Thoracic aorta (tissue), 2 donors: ENCODE results near the gene ADAMTS19. TPM values are rescaled to one million over a fixed set of nuclear protein-coding genes. Genes with fewer than 3 reads are reported as not detected.

Source experiments
- ATAC-seq: fragments of 150-250 bp; one replicate; pipeline ENCODE4 v1.8.0; 2017; ENCODE audit warnings: low read depth; ENCODE audit not compliant: insufficient number of reproducible peaks, low FRiP score
- DNase-seq: peaks from one replicate; pipeline ENCODE4 v3.0.0-alpha.2; 2020; ENCODE audit warnings: low spot score
- H3K27ac ChIP-seq, 2 donors: fragments of 200-600 bp; sonication (generic); 1 replicate in 1 of 2; 2 replicates in 1 of 2; pipeline ENCODE4 v1.5.1; 2016; ENCODE audit warnings: mild to moderate bottlenecking in 2 of 2, moderate library complexity in 2 of 2
- H3K27me3 ChIP-seq: fragments of 200-600 bp; sonication (generic); replicated peaks from 2 replicates; pipeline ENCODE4 v1.6.0; 2016; ENCODE audit warnings: mild to moderate bottlenecking; ENCODE audit not compliant: insufficient read depth
- H3K36me3 ChIP-seq: fragments of 200-600 bp; sonication (generic); one replicate; pipeline ENCODE4 v1.5.1; 2016
- H3K4me1 ChIP-seq, 2 donors: fragments of 200-600 bp; sonication (generic); 1 replicate in 1 of 2; 2 replicates in 1 of 2; pipeline versions ENCODE4 v1.5.1 to v1.6.0; 2016; ENCODE audit warnings: low read depth in 2 of 2, mild to moderate bottlenecking in 1 of 2; ENCODE audit not compliant: control insufficient read depth in 1 of 2
- H3K4me3 ChIP-seq: fragments of 200-600 bp; sonication (generic); 2 replicates; pipeline ENCODE4 v1.5.1; 2016; ENCODE audit warnings: mild to moderate bottlenecking
- H3K9me3 ChIP-seq: fragments of 200-600 bp; sonication (generic); 2 replicates; pipeline ENCODE4 v1.5.1; 2016
- CTCF ChIP-seq: fragments of 200-600 bp; sonication (generic); IDR thresholded peaks from one replicate; pipeline ENCODE4 v1.5.1; 2019; ENCODE audit warnings: antibody characterized with exemption
- total RNA-seq, 2 donors: library from RNA; depleted of rRNA; stranded (reverse); fragments of >200 nt; gene quantifications; one replicate each; pipeline versions ENCODE4 v1.1.0 to v1.2.3, GENCODE V29; 2016

Gene ADAMTS19
- total RNA-seq, 2 donors from 2014 or later, result 8.0 TPM; not detected in 1

- H3K36me3 ChIP-seq, result no peaks in the 10 kb centered on the region
- no peaks in the 10 kb centered on the region for H3K27me3 ChIP-seq
- TF ChIP-seq CTCF, result no peak
- ATAC-seq, result no peak
- no peaks in the 10 kb centered on the region for H3K9me3 ChIP-seq
- H3K27ac ChIP-seq, result no peak overlapping the region
- H3K4me1 ChIP-seq, result no peaks in the 10 kb centered on the region
- no peak overlapping the region for H3K4me3 ChIP-seq
- no peak for DNase-seq
These were observed 36.3 kb downstream of the ADAMTS19 start for GRCh38 chr5:129496421-129496820.

- H3K27ac ChIP-seq, result no peak overlapping the region
- ATAC-seq (no peak), DNase-seq (no peak)
- H3K4me1 ChIP-seq, result no peaks in the 10 kb centered on the region
- H3K27me3 ChIP-seq, result no peaks in the 10 kb centered on the region
- H3K9me3 ChIP-seq, result no peaks in the 10 kb centered on the region
- no peaks in the 10 kb centered on the region for H3K36me3 ChIP-seq
- H3K4me3 ChIP-seq, result no peak overlapping the region
- TF ChIP-seq CTCF, result no peak
These were observed 36.9 kb downstream of the ADAMTS19 start for GRCh38 chr5:129496864-129497595.

GRCh38 chr5:129499208-129499852, 39.2 kb downstream of the ADAMTS19 start:
- Histone ChIP-seq H3K27ac (no peak overlapping the region), H3K9me3 (no peaks in the 10 kb centered on the region), H3K36me3 (no peaks in the 10 kb centered on the region), H3K4me1 (no peaks in the 10 kb centered on the region), H3K4me3 (no peak overlapping the region), H3K27me3 (no peaks in the 10 kb centered on the region)
- TF ChIP-seq CTCF, result no peak
- ATAC-seq (no peak), DNase-seq (no peak)

DNA sequence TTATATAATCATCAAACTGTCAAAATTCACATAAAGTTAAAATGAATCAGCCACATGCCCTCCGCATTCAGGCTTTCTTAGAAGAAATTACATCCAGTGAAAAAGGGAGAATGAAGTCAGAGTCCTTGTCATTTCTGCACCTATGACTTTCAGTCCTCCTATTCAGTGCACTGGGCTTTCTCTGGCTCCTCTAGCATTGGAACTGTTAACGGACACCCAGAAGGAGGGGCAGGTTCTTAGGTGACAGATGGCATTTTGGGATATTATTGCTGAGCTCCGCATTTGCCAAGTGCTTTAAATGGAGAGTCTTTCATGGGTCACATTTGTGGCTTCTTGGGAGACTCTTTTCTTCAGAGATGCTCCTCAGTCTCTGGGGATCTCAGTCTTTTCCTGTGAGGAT, 40.0 kb downstream of the ADAMTS19 start:
- H3K9me3 ChIP-seq, result no peaks in the 10 kb centered on the region
- no peaks in the 10 kb centered on the region for H3K4me1 ChIP-seq
- DNase-seq (no peak), ATAC-seq (no peak)
- H3K27me3 ChIP-seq, result no peaks in the 10 kb centered on the region
- H3K36me3 ChIP-seq, result no peaks in the 10 kb centered on the region
- no peak overlapping the region for H3K27ac ChIP-seq
- H3K4me3 ChIP-seq, result no peak overlapping the region
- TF ChIP-seq CTCF, result no peak

DNA sequence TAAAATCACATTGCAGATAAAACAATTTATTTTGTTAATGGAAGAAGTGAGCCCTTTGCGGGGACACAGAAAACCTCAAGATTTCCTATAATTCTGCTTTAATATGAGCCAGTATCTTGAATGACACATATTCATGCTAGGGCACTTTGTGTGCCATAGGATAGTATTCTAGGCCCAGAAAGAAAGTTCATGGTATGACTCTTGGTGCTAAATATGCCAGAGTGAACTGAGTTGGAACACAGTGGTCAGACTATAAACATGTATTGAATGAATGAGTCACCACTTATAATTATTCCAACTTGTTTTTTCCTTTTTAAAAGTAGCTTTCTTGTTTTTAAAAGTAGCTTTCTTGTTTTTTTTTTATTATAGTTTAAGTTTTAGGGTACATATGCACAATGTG, 46.0 kb downstream of the ADAMTS19 start:
- no peak for TF ChIP-seq CTCF
- Histone ChIP-seq H3K27ac (no peak overlapping the region), H3K9me3 (no peaks in the 10 kb centered on the region), H3K27me3 (no peaks in the 10 kb centered on the region), H3K4me1 (no peaks in the 10 kb centered on the region), H3K36me3 (no peaks in the 10 kb centered on the region), H3K4me3 (no peak overlapping the region)
- ATAC-seq, result no peak
- DNase-seq, result no peak
